Measurements from ENCODE around the gene PTTG1IP2.

- TF ChIP-seq, protein P1, sequence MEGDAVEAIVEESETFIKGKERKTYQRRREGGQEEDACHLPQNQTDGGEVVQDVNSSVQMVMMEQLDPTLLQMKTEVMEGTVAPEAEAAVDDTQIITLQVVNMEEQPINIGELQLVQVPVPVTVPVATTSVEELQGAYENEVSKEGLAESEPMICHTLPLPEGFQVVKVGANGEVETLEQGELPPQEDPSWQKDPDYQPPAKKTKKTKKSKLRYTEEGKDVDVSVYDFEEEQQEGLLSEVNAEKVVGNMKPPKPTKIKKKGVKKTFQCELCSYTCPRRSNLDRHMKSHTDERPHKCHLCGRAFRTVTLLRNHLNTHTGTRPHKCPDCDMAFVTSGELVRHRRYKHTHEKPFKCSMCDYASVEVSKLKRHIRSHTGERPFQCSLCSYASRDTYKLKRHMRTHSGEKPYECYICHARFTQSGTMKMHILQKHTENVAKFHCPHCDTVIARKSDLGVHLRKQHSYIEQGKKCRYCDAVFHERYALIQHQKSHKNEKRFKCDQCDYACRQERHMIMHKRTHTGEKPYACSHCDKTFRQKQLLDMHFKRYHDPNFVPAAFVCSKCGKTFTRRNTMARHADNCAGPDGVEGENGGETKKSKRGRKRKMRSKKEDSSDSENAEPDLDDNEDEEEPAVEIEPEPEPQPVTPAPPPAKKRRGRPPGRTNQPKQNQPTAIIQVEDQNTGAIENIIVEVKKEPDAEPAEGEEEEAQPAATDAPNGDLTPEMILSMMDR (IDR thresholded peaks at IDR 0.05): no peak
- no peak for TF ChIP-seq POLR2AphosphoS5 (IDR thresholded peaks at IDR 0.05)
- TF ChIP-seq POLR2A (IDR thresholded peaks at IDR 0.05): no peak
- no peak for TF ChIP-seq EP300 (IDR thresholded peaks at IDR 0.05; ENCODE audit: low read depth)
Measured at GRCh38 chr7:90458104-90458503, 11.3 kb upstream of the PTTG1IP2 start.
